NT2/D1 (cell line): ENCODE measurements around the gene DHX36.

Source experiments
- DNase-seq: peaks from one replicate; pipeline ENCODE4 v3.0.0-alpha.2; 2011; ENCODE audit warnings: low read depth, low spot score
- H3K27me3 ChIP-seq: 2 replicates; pipeline ENCODE4 v1.6.0; 2011; ENCODE audit warnings: mild to moderate bottlenecking; ENCODE audit not compliant: insufficient read length, insufficient read depth
- H3K36me3 ChIP-seq: 2 replicates; pipeline ENCODE4 v1.6.1; 2011; ENCODE audit warnings: mild to moderate bottlenecking, low read length, mixed read lengths; ENCODE audit not compliant: insufficient read depth, insufficient read length
- H3K4me1 ChIP-seq: 2 replicates; pipeline ENCODE4 v1.5.1; 2011; ENCODE audit not compliant: insufficient read depth, insufficient read length
- H3K4me3 ChIP-seq: 2 replicates; pipeline ENCODE4 v1.5.1; 2011; ENCODE audit warnings: low read depth; ENCODE audit not compliant: insufficient read length
- H3K9ac ChIP-seq: 2 replicates; pipeline ENCODE4 v1.6.0; 2011; ENCODE audit warnings: low read depth; ENCODE audit not compliant: insufficient read length
- H3K9me3 ChIP-seq: 2 replicates; pipeline ENCODE4 v1.5.1; 2011; ENCODE audit warnings: mild to moderate bottlenecking, low read length; ENCODE audit not compliant: insufficient read depth
- SUZ12 ChIP-seq: IDR thresholded peaks from 2 replicates; pipeline ENCODE4 v1.6.1; 2011; ENCODE audit not compliant: insufficient read length, insufficient read depth; ENCODE audit errors: extremely low read depth
- YY1 ChIP-seq: IDR thresholded peaks from 2 replicates; pipeline ENCODE4 v1.6.1; 2011; ENCODE audit not compliant: insufficient read length, insufficient read depth
- ZNF274 ChIP-seq: IDR thresholded peaks from 2 replicates; pipeline ENCODE4 v1.6.1; 2011; ENCODE audit warnings: mild to moderate bottlenecking, low read depth, low read length

DHX36 gene

DNA sequence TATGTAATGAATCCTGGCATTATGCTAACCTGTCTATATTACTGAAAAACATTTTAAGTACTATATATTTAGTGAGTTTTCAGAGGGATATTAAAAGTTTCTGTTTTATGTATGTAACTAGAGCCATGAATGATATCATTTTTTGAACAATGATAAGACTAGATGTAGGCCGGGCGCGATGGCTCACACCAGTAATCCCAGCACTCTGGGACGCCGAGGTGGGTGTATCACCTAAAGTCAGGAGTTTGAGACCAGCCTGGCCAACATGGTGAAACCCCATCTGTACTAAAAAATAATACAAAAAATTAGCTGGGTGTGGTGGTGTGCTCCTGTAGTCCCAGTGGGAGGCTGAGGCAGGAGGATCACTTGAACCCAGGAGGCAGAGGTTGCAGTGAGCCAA lies 34.1 kb downstream of the DHX36 start:
- no peaks in the 10 kb centered on the region for H3K9me3 ChIP-seq
- no peak for DNase-seq
- H3K27me3 ChIP-seq, result no peaks in the 10 kb centered on the region
- H3K9ac ChIP-seq, result no peak overlapping the region
- no peaks in the 10 kb centered on the region for H3K4me1 ChIP-seq
- no peak for TF ChIP-seq ZNF274
- TF ChIP-seq YY1, result no peak
- TF ChIP-seq SUZ12, result no peak
- H3K36me3 ChIP-seq, result peaks cover 94% of the 10 kb centered on the region
- no peak overlapping the region for H3K4me3 ChIP-seq

DNA sequence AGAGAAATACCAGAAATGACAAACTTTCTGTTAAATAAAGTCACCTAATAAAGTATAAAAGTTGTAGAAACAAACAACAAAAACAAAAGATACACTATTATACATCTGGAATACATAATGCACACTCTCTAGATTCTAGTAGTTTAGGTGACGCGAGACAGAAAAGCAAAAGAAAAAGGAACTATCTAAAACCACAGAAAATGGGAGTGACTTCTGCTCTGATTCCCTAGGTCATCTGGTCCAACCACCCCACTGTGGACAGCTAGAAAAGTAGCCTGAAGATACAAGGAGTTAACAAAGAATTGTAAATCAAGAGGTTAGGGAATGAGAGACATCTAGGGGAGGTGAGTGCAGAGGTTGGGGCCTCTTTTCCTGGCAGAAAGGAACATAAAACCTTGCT lies 39.1 kb downstream of the DHX36 start:
- H3K4me3 ChIP-seq, result no peak overlapping the region

DNA sequence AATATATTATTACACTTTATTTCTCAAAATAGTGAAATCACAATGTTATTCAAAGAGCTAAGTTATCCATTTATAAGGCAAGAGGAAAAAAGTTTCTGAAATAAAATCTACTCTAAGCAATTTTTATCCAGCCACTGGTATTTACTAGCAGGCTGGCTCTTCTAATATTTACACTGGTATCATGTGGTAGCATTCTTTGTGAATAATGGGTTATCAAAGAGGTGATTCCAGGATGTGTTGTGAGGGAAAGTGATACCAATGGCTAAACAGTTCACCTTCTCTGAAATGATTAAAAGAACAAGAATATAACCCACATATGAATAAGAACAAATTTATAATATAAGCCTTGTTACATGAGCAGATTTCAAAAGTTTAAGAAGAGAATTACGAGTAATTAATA lies 44.1 kb downstream of the DHX36 start:
- TF ChIP-seq YY1 (no peak), SUZ12 (no peak), ZNF274 (no peak)
- no peaks in the 10 kb centered on the region for H3K27me3 ChIP-seq
- H3K36me3 ChIP-seq, result peaks cover 91% of the 10 kb centered on the region
- no peak overlapping the region for H3K9ac ChIP-seq
- DNase-seq, result no peak
- H3K4me1 ChIP-seq, result no peaks in the 10 kb centered on the region
- H3K9me3 ChIP-seq, result no peaks in the 10 kb centered on the region
- H3K4me3 ChIP-seq, result no peak overlapping the region

More for the DNA sequence above, 39.1 kb downstream of the DHX36 start:
- H3K4me1 ChIP-seq, result no peaks in the 10 kb centered on the region
- H3K27me3 ChIP-seq, result no peaks in the 10 kb centered on the region
- TF ChIP-seq SUZ12, result no peak
- no peak for TF ChIP-seq YY1
- TF ChIP-seq ZNF274, result no peak
- no peak for DNase-seq
- no peaks in the 10 kb centered on the region for H3K9me3 ChIP-seq
- peaks cover 96% of the 10 kb centered on the region for H3K36me3 ChIP-seq
- no peak overlapping the region for H3K9ac ChIP-seq

DNA sequence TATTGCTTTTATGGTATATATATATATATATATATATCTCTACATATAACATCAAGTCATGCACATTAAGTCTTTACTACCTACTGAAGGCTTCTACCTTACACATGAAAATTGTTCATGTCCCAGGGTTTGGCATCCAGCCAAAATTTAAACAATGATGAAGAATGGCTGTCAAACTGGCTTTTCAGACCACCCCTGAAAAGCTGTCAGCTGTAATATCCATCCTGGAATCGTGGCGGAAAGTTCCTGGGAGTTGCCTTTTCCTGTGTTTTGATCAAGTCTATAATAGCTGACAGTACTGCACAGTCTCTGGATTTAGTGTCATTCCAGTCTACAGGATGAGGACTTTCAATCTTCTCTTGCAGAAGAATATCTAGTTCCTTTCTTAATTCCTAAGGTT lies 48.3 kb downstream of the DHX36 start:
- peaks cover 84% of the 10 kb centered on the region for H3K36me3 ChIP-seq
- no peak overlapping the region for H3K4me3 ChIP-seq
- no peaks in the 10 kb centered on the region for H3K9me3 ChIP-seq
- TF ChIP-seq YY1, result no peak
- no peak for TF ChIP-seq SUZ12
- TF ChIP-seq ZNF274, result no peak
- no peak for DNase-seq
- H3K27me3 ChIP-seq, result no peaks in the 10 kb centered on the region
- H3K9ac ChIP-seq, result no peak overlapping the region
- H3K4me1 ChIP-seq, result no peaks in the 10 kb centered on the region

DNA sequence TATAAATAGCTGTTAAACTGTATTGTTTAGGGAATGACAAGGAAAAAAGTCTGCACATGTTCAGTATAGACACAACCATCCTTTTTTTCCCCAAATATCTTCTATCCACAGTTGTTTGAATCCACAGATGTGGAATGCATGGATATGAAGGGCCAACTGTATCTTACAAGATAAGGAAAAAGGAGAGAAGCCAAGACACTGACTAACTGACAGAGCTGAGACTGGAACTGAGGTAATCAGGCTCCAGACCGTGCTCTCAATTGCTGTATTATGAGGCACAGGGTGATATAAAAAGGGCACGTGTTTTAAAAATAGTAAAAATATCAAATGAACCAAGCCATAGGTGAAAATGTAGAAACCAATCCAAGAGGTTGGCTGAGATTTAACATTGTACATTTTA lies 49.0 kb downstream of the DHX36 start:
- no peaks in the 10 kb centered on the region for H3K27me3 ChIP-seq
- no peak overlapping the region for H3K4me3 ChIP-seq
- no peaks in the 10 kb centered on the region for H3K4me1 ChIP-seq

DNA sequence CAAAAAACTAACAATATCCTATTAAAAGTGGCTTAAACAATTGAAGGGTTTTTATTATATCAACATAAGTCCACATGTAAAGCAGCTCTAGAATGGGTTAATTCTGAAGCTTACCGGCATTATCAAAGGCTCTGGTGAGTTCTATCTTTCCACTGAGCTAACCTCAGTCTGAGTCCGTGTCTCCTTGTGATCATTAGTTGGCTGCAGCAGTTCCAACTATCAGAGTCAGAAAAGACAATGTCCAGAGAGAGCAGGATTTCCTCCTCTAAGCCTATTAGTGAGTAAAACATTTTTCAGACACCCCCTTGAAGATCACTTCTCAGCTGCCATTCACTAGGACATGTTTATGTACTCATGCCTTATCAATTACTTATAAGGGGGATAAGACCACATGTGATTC lies 49.9 kb downstream of the DHX36 start:
- no peak overlapping the region for H3K9ac ChIP-seq
- H3K4me1 ChIP-seq, result no peaks in the 10 kb centered on the region
- TF ChIP-seq ZNF274 (no peak), YY1 (no peak)
- no peak for DNase-seq
- H3K4me3 ChIP-seq, result no peak overlapping the region
- H3K36me3 ChIP-seq, result peaks cover 88% of the 10 kb centered on the region
- H3K9me3 ChIP-seq, result peaks cover under 1% of the 10 kb centered on the region
- no peaks in the 10 kb centered on the region for H3K27me3 ChIP-seq

More for the DNA sequence above, 49.0 kb downstream of the DHX36 start:
- no peaks in the 10 kb centered on the region for H3K9me3 ChIP-seq
- TF ChIP-seq ZNF274 (no peak), SUZ12 (no peak), YY1 (no peak)
- no peak for DNase-seq
- peaks cover 84% of the 10 kb centered on the region for H3K36me3 ChIP-seq
- no peak overlapping the region for H3K9ac ChIP-seq

DNA sequence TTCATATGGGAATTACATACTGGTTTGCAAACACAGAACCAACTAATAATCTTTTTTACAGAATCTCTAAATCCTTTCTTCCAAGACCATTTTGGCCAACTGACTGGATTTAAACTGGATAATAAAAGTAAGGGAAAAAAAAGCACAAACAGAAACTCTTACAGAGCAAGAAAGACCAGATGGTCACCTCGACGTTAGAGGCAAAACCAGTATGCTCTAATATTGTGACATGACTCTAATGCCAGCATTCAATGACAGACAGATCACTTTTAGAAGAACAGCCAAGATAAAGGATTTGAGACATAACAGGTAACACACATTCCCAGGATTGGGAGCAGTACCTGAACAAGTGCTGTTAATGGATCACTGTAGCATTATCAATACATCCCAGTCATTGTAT lies 50.9 kb downstream of the DHX36 start:
- peaks cover 83% of the 10 kb centered on the region for H3K36me3 ChIP-seq
- no peak overlapping the region for H3K9ac ChIP-seq
- no peak for DNase-seq
- peaks cover 10% of the 10 kb centered on the region for H3K9me3 ChIP-seq
- no peaks in the 10 kb centered on the region for H3K27me3 ChIP-seq
- H3K4me3 ChIP-seq, result no peak overlapping the region
- no peaks in the 10 kb centered on the region for H3K4me1 ChIP-seq
- TF ChIP-seq SUZ12, result no peak
- no peak for TF ChIP-seq ZNF274
- no peak for TF ChIP-seq YY1

DNA sequence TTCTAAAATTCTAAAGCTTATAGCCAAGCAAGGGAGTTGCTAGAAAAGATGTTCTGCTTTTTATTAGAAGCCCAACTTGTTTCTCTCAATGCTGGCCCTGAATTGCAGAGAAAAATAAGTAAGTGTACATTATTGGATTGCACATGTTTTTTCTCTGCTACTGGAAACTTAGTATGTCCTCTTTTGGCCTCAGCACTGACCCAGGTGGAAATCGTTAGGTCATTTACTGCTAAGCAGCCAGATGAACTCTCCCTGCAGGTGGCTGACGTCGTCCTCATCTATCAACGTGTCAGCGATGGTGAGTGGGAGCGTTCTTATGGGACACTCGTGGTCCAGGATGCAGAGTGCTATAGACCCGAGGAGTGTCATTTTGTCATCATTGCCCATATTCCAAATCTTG lies 69.8 kb downstream of the DHX36 start:
- H3K9me3 ChIP-seq, result peaks cover 13% of the 10 kb centered on the region; the same call in 1 of the 2 replicates
- DNase-seq, result no peak
- H3K4me3 ChIP-seq, result no peak overlapping the region
- no peaks in the 10 kb centered on the region for H3K27me3 ChIP-seq
- no peak overlapping the region for H3K9ac ChIP-seq
- H3K36me3 ChIP-seq, result peaks cover 45% of the 10 kb centered on the region
- peaks cover 2% of the 10 kb centered on the region for H3K4me1 ChIP-seq
- TF ChIP-seq YY1, result no peak
- no peak for TF ChIP-seq ZNF274
- no peak for TF ChIP-seq SUZ12
